T47D (cell line): ENCODE data around the gene NDUFB2.
"Not testable (repeated sequence)": the region's sequence is repeated elsewhere in the genome, so short reads cannot be mapped to it uniquely, and the experiment has no call there.

Experiments used
- DNase-seq, 2 experiments: peaks; one replicate each; pipeline versions ENCODE4 v3.0.0 to v3.0.0-alpha.2; 2011 to 2012; ENCODE audit warnings: low read depth in 1 of 2, low spot score in 1 of 2
- JUND ChIP-seq: IDR thresholded peaks from 2 replicates; pipeline ENCODE4 v1.6.1; 2012; ENCODE audit warnings: low read depth
- in situ Hi-C: cut with HindIII; loops from 2 replicates; pipeline ENCODE4 v1.10.0; 2016; ENCODE audit warnings: low sequenced_read_pairs, low pct_unique_long_range_greater_than_20kb

The NDUFB2 gene

DNA sequence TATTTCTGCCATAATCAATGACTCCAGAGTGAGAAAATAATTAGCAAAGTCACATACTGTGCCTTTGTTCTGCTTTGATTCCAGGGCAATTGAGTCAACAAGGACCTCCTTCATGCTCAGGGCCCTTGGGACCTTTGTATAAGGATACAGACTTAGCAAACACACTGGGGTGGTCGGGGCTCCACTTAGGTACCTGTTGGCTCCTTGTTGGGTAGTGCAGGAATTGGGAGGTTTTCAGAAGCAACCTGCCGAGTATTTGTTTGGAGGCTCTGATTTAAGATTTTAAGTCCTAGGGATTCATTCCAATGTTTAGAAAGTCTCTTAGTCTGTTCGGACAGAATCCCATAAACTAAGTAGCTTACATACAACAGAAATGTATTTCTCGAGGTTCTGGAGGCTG is 20.8 kb upstream of the NDUFB2 start:
- TF ChIP-seq JUND = no peak
- in situ Hi-C loops = no loop called here
- no peak for DNase-seq

GRCh38 chr7:140676306-140676705 is 20.2 kb upstream of the NDUFB2 start:
- in situ Hi-C loops = no loop called here
- DNase-seq = no peak
- no peak for TF ChIP-seq JUND

GRCh38 chr7:140676956-140677355 is 19.6 kb upstream of the NDUFB2 start:
- in situ Hi-C loops, DNase-seq: not testable (repeated sequence)

DNA sequence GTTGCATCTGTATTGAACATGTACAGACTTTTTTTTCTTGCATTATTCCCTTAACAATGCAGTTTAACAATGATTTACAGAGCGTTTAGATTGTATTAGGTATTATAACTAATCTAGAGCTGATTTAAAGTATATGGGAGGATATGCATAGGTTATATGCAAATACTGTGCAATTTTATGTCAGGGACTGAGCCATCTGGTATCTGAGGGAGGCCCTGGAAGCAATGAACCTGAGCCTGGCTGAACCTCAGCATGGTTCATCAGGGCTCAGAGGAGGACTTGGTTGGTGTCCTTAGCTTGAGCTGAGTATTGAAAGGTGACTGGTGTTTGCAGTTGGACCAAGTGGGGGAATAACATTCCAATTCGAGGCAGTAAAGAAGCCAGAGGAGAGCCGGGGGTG is 19.0 kb upstream of the NDUFB2 start:
- TF ChIP-seq JUND = no peak
- no peak for DNase-seq
- in situ Hi-C loops = no loop called here

DNA sequence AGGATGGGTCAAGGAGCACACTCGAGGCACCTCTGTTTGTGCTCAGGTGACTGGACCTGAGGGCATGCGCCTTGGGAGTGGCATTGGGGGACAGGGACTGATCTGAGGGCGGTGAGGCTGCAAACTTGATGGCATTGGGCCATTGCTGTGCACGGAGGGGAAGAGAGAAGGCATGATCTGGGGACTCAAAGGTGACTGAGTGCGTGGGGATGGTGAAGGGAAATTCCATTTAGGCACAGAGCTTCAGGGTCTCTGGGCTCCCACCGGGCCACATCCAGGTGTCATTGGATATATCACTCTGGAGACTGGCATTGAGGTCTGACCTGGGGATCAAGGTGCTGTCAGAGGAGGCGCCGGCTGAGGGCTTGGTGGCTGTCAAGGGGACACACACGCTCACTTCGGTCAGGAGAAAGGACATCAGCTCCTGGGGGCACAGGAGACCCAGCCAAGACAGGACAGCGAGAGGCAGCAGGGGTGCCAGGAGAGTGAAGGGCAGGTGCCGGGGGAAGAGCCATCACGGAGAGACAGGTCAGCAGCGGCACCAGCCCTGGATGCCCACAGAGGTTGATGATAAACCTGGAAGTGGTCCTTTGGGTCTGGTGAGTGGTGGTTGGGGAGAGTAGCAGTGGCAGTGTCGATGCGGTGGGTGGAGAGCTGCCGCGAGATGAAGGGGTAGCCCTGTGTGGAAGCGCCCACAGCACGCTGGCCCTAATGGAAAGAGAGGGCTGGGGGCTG is 18.3 kb upstream of the NDUFB2 start:
- no peak for DNase-seq
- no peak for TF ChIP-seq JUND
- in situ Hi-C loops = no loop called here

GRCh38 chr7:140678816-140679130 is 17.7 kb upstream of the NDUFB2 start:
- no peak for TF ChIP-seq JUND
- DNase-seq = no peak
- in situ Hi-C loops = no loop called here

DNA sequence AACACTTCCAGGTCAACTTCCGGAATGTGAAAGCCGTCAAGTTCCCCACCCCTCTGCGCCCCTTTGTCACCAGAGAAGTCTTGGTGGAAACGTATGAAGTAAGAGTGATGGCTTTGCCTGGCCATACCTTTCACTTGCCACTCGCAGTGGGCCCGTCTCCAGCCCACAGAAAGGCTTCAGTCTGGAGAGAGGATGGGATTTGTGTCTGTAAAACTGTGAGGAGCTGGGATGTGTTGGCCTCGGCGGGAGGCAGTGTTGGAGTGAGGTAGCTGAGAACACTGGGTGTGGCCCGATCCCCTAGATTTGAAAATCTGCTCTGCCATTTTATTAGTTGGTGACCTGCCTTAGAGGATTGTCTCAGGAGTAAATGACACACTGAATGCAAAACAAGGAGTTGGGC is 17.3 kb upstream of the NDUFB2 start:
- in situ Hi-C loops = no loop called here
- no peak for TF ChIP-seq JUND

GRCh38 chr7:140680886-140681285 is 15.6 kb upstream of the NDUFB2 start:
- in situ Hi-C loops = no loop called here
- DNase-seq = no peak
- TF ChIP-seq JUND = no peak

More for the DNA sequence above, 17.3 kb upstream of the NDUFB2 start:
- no peak for DNase-seq

GRCh38 chr7:140681766-140682165 is 14.7 kb upstream of the NDUFB2 start:
- in situ Hi-C loops = no loop called here
- no peak for DNase-seq
- TF ChIP-seq JUND = no peak

DNA sequence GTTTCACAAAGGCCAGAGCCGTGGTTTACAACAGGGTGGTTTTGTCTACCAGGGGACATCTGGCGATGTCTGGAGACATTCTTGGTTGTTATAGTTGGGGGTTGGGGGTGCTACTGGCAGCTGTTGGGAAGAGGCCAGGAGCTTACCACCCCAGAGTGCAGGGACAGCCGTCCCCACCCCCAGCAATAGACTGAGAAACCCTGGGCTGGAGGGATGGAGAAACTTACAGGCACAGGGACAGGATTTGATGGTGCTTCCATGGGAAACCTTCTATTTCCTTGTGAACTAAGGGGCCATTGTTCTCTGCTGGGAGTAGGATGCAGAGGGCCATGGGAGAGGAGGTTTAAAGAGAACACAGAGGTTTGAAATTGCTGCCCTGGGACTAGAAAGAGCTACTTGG is 12.9 kb upstream of the NDUFB2 start:
- no peak for DNase-seq
- in situ Hi-C loops = no loop called here
- TF ChIP-seq JUND = no peak

- DNase-seq = no peak
- in situ Hi-C loops = no loop called here
- no peak for TF ChIP-seq JUND
Observed at GRCh38 chr7:140684066-140684950, 12.2 kb upstream of the NDUFB2 start.

DNA sequence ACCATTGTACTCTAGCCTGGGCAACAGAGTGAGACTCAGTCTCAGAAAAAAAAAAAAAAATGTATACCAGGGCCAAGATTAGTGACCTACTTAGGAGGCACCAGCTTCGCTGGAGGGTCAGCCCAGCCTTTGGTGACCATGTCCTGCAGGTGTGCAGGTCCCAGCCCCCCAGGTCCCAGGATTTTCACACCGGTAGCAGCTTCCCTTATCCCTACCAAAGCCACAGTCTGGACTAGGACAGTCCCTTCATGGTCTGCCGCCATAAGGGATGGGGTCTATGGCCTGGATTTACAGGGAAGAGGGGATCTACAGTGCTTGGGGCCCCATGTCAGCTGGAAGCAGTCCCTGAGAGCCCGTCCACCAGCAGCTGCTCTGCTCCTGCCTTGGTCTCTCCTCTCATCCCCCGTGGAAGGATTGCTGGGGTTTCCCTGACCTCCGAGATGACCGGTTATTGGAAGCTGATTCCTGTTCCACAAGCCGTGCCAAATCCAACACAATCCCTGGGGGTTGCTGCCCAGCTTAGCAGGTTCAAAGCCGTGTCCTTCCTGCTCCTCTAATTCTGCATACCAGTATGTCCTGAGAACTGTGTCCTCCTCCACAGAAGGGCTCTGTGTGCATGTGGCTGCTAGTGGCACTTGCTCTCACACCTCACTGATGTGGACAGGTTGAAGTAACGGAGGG is 11.0 kb upstream of the NDUFB2 start:
- no peak for DNase-seq
- in situ Hi-C loops = no loop called here
- TF ChIP-seq JUND = no peak

GRCh38 chr7:140686921-140687320 is 9.6 kb upstream of the NDUFB2 start:
- TF ChIP-seq JUND = no peak
- in situ Hi-C loops = no loop called here
- DNase-seq = no peak
